ENCODE data around the gene ZDHHC14.
"Not testable (repeated sequence)": the region's sequence is repeated elsewhere in the genome, so short reads cannot be mapped to it uniquely, and the experiment has no call there.

Gene ZDHHC14

DNA sequence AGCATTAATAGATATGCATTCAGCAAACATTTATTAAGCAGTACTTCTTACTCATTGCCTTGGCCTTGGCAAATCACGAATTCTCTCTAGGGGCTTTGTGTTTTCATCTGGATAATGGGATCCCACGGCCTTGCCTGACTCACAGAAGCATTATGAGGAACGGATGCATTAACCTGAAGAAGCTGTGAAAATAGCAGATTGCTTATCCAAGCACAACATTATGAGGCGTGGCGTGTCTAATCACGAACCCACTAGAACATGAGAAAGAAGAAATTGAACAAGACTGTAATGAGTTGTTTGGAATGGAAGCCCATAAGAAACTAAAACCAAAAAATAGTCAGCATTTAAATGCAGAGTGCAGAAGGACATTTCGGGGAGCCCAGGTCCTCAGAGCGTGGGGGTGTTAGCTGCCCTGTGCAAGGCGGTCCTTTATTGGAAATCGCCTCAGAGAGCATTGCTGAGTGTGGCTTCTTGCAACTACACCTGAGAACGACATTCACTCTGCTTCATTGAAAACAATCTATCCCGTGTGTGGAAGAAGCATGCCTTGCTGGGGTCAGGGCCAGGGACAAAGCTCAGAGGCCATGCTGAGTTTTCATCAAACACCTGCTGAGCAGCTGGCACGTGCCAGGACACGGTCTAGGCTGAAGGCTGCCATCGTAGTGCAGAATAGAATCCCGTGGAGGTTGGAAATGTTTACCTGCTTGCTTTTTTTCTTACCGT lies 179.9 kb downstream of the ZDHHC14 start:
- FAIRE-seq (no peak), DNase-seq (ENCODE audit: insufficient read length, low spot score) (no peak)

DNA sequence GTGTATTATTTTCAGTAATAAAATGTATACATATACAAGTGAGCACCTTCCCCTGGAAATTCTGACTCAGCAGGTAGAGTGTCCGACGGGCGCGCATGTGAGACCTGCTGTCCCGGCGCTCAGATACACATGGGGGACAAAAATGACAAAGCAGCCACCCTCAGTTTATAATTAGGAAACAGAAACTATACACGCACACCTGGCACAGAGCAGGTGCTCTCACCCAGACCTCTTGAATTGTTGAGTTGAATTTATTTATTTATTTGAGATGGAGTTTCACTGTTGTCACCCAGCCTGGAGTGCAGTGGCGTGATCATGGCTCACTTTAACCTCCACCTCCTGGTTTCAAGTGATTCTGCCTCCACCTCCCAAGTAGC lies 180.4 kb downstream of the ZDHHC14 start:
- DNase-seq (ENCODE audit: insufficient read length, low spot score): no peak
- FAIRE-seq: peak; percentile 92

GRCh38 chr6:157561929-157562810 lies 181.2 kb downstream of the ZDHHC14 start:
- FAIRE-seq (no peak), DNase-seq (ENCODE audit: insufficient read length, low spot score) (no peak)

DNA sequence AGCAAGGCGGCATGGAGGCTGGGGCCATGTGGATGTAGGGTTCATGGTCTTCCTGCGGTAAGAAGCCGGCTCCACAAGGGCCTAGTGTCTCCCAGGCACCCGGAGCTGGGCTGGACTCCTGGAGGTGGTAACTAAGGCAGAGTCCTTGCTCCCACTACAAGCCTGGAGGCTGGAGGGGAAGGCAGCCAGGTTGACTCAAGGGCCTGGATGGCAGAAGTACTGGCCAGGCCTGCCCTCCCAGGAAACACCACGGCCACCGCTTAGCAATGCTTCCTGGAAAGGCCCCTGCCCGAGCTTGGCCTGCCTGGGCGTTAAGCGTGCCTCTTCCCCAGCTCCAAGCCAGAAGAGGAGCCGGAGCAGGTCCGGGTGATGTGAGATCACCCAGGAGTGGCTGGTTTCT lies 182.0 kb downstream of the ZDHHC14 start:
- peak; percentile 18 for FAIRE-seq
- no peak for DNase-seq (ENCODE audit: insufficient read length, low spot score)

- DNase-seq (ENCODE audit: insufficient read length, low spot score): peak; percentile 64
- peak; percentile 99 for FAIRE-seq
Measured at GRCh38 chr6:157563611-157564284, 182.8 kb downstream of the ZDHHC14 start.

DNA sequence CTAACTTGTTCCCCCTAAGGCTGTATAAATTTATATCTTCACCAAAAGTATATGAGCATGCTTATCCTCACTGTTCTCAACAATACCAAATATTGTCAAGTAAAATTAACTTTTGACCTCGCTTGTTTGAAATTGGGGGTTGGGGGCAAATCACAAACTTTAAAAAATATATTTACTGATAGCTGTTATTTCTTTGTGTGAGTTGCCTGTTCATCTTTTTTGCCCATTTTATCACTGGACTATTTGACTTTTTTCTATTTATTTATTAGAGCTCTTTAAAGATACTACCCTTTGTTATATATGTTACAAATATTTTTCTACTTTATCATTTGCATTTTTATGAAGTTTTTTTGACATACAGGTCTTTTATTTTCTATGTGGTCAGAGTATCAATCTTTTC lies 187.7 kb downstream of the ZDHHC14 start:
- DNase-seq (ENCODE audit: insufficient read length, low spot score) (no peak), FAIRE-seq (no peak)

DNA sequence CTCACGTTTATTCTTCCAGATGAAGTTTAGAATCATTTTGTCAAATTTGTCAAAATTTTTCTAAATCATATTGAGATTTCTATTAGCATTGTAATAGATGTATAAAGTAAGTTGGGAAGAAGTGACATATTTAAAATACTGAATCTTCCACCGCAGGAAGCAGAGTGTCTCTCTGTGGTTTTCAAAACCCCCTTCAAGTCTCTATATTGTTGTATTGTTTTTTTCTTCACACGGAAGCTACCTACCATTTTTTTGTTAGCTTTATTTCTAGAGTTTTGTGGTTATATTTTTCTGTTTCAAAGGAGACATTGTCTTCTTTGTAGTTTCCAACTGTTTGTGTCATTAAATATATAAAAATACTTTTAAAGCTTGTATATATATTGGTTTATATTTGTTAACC lies 188.6 kb downstream of the ZDHHC14 start:
- FAIRE-seq: peak; percentile 58
- no peak for DNase-seq (ENCODE audit: insufficient read length, low spot score)

DNA sequence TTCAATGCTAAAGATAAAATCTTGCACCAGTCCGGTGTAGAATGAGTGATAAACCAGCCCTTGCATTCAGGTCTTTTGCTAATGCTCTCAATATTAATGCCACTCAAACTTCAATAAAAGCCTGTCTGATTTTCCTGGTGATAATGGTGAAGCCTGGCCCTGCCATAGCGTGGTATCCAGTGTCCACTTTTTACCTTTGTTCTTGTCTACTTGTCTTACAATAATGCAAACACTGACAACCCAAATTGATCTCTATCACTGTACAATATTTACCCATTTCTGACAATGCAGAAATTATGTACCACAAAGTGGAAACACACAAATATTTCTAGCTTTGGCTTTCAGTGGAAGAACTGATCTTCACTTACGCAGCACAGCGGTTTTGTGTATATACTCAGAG lies 189.1 kb downstream of the ZDHHC14 start:
- FAIRE-seq (peak; percentile 80), DNase-seq (ENCODE audit: insufficient read length, low spot score) (no peak)

GRCh38 chr6:157570752-157571151 lies 189.8 kb downstream of the ZDHHC14 start:
- FAIRE-seq (no peak), DNase-seq (ENCODE audit: insufficient read length, low spot score) (no peak)

GRCh38 chr6:157571269-157571668 lies 190.3 kb downstream of the ZDHHC14 start:
- FAIRE-seq (no peak), DNase-seq (ENCODE audit: insufficient read length, low spot score) (no peak)

DNA sequence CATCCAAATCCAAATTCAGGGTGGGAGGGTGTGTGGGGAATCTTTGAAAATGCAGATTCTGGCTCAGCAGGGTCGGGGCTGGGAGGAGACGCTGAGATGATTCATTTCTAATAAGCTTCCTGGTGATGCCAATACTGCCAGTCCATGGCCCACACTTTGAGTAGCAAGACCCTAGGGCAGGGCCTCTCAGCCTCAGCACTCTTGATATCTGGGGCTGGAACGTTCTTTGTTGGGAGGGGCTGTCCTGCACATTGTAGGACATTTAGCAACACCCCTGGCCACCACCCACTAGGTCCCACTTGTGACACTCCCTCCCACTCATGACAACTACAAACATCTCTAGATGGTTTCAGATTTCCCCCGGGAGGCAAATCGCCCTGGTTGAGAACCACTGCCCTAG lies 191.0 kb downstream of the ZDHHC14 start:
- DNase-seq (ENCODE audit: insufficient read length, low spot score) (no peak), FAIRE-seq (peak; percentile 81)

DNA sequence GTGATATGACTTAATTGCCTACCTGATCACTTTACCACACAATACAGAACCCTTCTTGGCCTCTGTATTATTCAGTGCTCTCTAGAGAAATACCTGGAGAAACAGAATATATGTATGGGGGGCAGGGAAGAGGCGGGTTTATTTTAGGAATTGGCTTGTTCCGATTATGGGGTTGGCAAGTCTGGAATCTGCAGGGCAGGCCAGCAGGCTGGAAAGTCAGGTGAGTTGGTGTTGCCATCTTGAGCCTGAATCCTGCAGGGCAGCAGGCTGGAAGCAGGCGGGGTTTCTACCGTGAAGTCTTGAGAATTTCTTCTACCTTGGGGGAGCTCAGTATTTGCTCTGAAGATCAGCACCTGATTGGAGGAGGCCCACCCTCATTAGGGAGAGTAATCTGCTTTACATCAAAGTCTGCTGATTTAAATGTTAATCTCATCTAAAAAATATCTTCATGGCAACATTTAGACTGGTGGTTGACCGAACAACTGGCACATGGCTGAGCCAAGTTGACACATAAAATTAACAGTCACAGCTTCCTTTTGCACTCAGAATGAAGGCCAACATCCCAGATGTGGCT lies 193.9 kb downstream of the ZDHHC14 start:
- no peak for FAIRE-seq

GRCh38 chr6:157575436-157576145 lies 194.6 kb downstream of the ZDHHC14 start:
- FAIRE-seq: no peak
- no peak for DNase-seq (ENCODE audit: insufficient read length, low spot score)

More for the DNA sequence above, 193.9 kb downstream of the ZDHHC14 start:
- no peak for DNase-seq (ENCODE audit: insufficient read length, low spot score)

GRCh38 chr6:157576991-157577390 lies 196.0 kb downstream of the ZDHHC14 start:
- FAIRE-seq; DNase-seq (ENCODE audit: insufficient read length, low spot score): not testable (repeated sequence)

DNA sequence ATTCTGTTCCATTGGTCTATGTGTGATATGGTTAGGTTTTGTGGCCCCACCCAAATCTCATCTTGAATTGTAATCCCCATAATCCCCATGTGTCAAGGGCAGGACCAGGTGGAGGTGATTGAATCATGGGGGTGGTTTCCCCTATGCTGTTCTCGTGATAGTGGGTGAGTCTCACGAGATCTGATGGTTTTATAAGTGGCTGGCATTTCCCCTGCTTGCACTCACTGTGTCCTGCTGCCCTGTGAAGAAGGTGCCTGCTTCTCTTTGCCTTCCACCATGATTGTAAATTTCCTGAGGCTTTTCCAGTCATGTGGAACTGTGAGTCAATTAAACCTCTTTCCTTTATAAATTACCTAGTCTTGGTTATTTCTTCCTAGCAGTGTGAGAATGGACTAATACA lies 197.5 kb downstream of the ZDHHC14 start:
- DNase-seq (ENCODE audit: insufficient read length, low spot score); FAIRE-seq: not testable (repeated sequence)

DNA sequence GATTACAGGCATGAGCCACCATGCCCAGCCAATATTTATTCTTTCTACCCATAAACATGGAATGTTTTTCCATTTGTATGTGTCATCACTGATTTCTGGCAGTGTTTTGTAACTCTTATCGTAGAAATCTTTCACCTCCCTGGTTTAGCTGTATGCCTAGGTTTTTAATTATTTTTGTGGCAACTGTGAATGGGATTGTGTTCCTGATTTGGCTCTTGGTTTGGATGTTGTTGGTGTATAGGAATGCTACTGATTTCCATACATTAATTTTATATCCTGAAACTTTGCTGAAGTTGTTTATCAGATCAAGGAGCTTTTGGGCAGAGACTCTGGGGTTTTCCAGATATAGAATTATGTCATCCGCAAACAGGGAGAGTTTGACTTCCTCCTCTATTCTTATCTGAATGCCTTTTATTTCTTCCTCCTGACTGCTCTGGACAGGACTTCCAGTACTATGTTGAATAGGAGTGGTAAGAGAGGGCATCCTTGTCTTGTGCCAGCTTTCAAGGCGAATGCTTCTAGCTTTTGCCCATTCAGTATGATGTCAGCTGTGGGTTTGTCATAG lies 198.6 kb downstream of the ZDHHC14 start:
- no peak for DNase-seq (ENCODE audit: insufficient read length, low spot score)
- FAIRE-seq: no peak

- FAIRE-seq (no peak), DNase-seq (ENCODE audit: insufficient read length, low spot score) (no peak)
Measured at GRCh38 chr6:157584036-157584435, 203.0 kb downstream of the ZDHHC14 start.

- FAIRE-seq: no peak
- DNase-seq (ENCODE audit: insufficient read length, low spot score): no peak
Measured at GRCh38 chr6:157585274-157586087, 204.5 kb downstream of the ZDHHC14 start.

DNA sequence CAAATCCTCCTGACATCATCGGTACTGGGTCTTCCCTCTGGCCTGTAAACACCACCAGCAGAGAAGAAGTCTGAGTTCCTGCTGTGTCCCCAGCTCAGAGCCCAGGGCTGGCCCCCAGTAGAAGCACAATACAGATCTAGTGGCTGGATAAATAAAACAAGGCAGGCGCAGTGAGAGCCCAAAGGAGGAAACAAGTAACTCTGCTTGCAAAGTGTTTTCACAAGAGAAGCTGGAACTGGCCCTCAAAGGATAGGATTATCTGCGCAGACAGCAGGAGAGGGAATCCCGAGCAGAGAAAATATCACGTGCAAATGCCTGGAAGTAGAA lies 205.1 kb downstream of the ZDHHC14 start:
- DNase-seq (ENCODE audit: insufficient read length, low spot score) (no peak), FAIRE-seq (no peak)
